EH (cell line): ENCODE results near the gene GRP.
A peak's percentile ranks its signal among the peaks of the same experiment; 100 is the strongest.

Source experiments
- DNase-seq: peaks from one replicate; pipeline ENCODE4 v3.0.0-alpha.2; 2015; ENCODE audit warnings: low read depth

Gene GRP

DNA sequence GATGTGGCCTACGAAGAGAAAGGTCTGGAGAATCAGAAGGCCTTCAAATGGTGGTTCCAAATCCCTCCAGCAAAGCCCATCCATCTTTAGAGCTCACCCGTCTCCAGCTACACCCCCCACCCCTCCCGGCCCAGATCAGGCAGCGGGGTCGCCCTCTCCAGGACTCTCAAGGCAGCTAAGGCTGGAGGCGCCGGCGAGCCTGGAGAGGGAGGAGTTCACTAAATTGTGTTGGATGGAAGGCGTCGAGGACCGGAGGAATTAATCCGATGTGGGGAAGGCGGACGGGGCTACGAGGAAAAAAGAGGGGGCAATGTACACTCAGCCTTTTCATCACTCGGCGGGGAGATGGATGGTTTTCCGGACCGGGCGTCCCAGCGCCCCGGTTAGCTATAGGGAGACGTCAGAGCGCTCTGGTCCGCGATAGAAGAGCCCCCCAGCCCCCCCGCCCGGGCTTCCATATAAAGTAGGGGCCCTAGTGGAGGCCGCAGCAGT lies at the start of gene GRP:
GRP (plus strand) TSS at position 487 of the 492 bp plus-strand sequence. CDS start 108 bp downstream, outside the sequence.
- no peak for DNase-seq

DNA sequence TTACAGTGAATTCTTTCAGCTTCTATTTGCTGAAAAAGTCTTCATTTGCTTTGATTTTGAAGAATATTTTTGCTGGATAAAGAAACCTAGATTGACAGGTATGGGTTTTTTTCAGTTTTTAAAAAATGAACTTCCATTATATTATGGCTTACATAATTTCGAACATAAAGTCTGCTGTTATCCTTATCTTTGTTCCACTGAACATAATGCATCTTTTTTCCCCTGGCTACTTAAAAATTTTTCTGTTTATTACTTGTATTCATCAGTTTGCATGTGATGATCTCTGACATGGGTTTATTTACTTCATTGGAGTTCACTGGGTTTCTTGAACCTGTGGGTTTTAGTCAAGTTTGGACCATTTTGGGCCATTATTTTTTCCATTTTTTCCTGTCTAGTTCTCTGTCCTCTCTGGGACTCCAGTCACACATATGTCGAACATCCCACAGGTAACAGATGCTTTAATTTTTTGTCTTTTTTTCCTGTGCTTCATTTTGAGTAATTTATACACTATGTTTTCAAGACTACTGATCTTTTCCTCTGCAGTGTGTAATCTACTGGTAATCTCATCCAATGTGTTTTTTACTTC lies 47.2 kb upstream of the GRP start:
- no peak for DNase-seq

DNA sequence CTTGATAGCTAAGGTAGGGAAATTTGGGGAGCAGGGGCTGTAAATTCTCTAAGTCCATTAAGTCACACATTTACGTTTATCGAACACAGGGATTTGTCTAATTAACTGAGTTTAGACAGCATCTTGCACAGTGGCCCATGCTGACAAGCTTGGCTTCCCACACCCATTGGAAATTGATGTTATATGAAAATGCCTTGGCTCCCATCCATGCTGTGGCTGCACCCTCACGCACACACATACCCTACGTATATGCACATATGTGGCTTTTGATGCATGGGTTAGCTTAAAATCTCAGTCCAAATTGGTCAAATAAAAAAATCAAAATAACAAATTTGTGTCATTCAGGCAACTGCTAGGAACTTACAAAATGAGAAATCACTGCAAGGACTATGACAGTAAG lies 42.5 kb upstream of the GRP start:
- DNase-seq = no peak

DNA sequence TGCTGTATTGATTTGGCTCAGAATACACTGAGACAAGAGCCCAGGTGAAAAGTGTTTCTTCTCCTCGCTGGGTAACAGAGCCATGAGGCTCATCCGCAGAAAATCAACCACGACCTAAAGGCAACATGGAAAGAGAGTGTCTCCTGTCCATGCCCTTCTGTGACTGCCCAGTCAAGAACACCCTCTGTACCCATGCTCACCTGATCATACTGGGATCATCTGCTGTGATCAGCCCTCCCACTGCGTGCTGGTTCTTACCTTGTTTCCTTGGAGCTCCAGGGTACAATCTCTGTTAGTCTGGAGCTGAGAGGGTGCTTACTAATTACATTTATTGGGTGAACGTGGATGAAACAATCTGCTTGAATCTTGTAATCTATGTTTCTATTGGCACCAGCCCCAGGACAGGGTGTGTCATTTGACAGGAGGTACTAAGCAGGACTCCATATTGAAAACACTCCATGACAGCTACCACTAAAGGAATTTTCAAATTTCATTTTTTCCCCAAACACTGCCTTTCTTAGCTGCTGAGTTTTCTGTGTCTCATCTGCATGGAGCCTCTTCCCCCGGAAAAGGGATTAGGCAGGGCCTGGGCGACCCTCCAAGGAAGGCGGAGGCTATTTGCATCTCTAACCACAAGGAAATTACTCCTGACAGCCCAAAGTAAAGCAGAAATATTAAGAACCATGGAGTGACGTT lies 39.7 kb upstream of the GRP start:
- DNase-seq = peak; percentile 82

DNA sequence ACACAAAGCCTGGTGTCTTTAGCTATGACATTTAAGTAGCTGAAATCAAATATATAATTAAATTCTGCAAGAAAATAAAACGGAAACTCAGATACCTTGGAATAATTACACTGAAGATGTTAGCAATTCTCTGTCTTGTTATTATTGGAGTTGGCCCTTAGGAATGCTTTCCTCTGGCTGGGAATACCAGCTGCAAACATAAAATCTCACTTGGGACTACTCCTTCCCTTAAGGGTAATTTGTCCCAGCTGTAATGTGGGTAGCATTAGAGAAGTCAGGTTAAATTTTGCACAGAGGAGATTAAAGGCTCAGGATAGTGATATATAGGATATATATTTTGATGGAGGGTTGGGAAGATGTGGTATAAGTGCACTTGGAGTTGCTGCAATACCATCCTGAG lies 37.3 kb upstream of the GRP start:
- peak; percentile 15 for DNase-seq

DNA sequence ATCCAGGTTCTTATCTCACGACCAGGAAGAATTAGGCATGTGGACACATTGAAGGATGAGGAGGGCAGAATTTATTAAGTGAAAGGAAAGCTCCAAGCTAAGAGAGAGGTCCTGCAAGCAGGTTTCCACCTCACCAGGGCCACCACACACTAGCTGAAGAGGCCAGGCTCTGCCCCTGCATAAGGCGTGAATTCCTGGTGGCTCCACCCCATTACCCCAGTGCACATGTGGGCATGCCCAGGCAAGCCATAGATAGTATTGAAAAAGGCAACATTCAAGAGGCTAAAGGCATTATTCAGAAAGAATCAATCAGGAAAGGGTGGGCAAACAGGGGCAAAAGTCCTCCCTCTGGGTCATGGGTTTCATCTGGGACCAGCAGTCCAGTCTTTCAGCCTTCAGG lies 30.9 kb upstream of the GRP start:
- no peak for DNase-seq

DNA sequence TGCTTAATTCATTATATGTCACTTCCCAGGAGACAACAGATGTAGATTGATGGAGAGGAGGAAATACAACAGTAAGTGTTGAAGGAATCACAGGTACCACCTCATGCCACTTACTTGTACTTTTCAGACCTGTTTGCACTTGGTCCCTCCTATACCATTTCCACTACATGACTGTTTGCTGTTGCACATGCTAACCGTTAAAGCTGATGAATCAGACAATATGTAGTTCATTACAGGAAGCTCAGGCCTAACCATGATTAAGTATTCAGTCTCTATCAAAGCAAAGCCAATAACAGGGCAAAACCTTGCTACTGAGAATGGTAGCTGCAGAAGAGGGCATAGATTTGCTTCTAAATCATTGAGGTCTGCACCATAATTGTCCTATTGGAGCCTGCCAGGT lies 30.2 kb upstream of the GRP start:
- DNase-seq = peak; percentile 13

DNA sequence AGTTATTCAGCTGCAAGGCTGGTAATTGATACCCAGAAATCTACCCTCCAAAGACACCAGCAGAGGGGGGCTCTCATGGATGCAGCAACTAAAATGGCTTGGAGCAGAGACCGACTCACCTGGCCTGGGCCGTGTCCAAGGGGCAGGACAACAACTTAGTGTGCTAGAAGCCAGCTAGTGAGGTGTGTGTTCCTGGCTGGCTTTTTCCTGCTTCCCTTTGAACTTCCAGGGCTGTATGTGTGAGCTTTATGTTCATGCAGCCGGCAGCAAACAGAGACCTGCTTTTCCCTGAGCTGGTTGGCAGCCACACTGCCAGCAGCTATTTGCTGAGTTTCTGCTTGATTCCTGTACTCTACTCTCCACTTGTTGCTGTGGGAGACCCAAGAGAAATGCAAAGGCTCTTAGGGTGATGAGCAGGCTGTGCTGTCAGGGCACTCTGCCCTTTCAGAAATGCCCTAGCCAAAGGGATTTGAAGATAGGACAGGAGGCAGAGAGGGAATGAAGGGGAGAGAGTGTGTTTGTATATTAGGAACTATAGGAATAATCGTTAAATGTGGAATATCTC lies 23.7 kb upstream of the GRP start:
- DNase-seq = no peak

DNA sequence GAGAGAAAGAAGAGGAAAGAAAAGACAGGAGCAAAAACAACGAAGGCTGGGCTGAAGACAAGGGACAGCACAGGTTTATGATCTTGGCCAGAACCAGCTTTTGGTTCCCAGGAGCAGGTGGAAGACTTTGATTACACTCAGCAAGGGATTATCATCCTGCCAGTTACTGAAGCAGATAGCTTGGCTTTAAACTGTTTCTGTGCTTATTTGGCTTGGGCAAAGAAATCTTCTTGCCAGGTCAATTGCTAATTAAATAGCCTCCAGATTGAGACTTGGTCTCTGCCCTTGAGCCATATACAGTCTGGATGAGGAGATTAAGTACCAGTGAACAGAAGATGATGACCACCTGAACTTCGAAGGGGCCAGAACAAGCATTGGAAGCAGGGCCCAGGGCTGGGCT lies 22.3 kb upstream of the GRP start:
- no peak for DNase-seq

DNA sequence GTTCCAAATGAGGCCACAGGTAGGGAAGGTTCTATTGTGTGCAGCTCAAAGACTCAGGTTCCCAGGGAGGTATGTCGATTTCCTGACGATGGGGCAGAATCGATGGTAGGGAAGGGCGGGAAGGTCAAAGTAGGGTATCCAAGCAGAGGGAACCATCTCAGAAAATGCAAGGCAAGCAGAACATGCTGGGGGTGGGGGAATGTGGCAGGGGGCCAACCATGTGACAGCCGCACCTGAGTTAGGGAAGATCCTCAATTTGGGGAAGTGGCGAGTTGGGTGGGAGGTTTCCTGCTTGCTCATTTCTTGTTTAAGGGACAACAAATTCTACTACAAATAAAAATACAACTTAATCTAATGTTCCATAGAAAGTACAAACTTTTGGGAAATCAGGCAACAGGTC lies 21.7 kb upstream of the GRP start:
- DNase-seq = no peak

DNA sequence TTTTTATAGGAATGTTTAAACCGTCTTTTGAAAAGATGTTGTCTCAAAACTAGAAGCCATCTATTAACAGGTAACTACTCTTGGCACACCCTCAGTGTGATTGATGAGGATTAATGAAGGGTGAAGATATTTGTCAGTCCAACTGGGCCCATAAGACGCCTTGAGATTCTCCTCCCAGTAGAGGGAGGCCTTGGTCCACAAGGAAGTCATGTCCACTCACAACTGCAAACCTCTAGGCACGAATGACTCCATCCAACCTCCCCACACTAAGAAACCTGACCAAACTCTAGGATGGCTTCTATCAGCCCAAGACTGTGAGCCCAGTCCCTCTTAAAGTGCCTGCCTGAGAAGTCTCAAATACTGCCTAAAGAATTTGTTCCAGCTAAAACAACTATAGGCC lies 19.2 kb upstream of the GRP start:
- peak; percentile 47 for DNase-seq

DNA sequence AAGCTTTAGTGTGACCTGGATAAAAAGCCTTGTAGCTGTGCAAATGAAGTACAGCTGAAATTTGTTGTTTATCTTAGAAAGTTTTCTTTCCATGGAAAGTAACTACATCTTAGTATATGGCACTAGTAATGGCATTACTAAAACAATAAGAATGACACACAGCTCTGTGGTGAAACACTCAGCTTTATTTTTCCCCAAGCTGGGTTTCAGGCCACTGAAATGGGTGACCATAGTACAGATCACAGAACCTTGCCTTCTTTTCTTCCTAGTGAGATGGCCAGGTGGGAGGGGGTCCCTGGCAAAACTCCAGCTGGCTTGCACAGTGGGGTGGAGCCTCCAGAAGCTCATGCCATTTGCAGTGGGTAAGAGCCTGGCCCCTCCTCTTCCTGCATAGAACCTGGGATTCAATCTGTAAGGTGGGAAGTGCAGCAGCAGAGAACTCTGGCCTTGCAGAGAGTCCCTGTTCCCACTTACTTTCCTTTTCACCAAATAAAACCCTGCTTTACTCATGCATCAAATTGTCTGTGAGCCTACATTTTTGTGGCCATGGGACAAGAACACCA lies 17.6 kb upstream of the GRP start:
- DNase-seq = no peak

DNA sequence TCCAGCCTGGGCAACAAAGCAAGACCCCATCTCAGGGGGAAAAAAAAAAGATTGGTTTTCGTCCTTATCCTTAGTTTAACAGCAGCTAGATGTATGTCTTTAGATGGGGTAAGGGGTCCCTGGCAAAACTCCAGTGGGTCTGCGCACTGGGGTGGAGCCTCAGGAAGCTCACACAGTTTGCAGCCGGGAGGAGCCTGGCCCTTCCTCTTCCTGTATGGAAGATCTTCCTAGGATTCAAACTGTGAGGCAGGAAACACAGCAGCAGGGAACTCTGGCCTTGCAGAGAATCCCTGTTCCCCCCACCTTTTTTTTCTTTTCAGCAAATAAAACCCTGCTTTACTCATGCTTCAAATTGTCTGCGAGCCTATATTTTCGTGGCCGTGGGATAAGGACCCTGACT lies 12.5 kb upstream of the GRP start:
- DNase-seq = no peak

DNA sequence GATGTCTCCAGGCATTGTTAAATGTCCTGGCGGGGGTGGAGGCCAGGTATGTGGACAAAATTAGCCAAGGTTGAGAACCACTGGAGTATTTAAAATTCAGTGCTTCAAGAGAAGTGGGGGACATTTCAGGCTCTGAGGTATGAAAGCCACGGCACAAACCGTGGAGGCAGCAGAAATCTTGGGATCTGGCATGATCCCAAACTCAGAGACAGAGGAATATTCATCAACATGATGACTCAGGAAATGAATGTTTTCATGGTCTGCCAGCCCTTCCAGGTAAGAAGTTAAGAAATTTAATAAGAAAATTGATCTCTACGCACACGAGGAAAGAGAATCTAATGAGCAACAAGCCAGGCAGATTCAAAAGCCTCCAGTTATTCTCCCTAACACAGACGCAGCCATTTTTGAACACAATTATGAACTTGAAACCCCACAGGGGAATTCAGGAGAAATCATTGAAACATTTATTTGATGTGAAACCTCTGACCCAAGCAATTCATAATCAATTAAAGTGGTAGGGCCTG lies 11.3 kb upstream of the GRP start:
- no peak for DNase-seq

DNA sequence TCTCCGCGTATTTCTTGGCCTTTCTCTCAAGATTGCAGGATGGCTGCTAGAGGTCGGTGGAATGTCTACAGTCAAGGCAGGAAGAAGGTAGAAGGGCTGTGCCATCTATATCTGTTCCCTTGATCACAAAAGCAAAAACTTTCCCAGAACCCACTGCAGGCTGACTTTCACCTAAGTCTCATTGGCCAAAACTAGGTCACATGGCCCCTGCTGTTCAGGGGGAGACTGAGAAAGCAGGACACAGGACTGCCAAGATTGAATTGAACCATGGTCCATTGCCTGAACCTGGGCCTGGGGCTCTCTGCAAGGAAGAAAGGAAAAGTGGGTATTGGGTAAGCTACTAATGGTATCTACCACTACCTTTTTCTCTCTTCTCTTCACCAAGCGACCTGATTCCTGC lies 9.7 kb upstream of the GRP start:
- DNase-seq = no peak

DNA sequence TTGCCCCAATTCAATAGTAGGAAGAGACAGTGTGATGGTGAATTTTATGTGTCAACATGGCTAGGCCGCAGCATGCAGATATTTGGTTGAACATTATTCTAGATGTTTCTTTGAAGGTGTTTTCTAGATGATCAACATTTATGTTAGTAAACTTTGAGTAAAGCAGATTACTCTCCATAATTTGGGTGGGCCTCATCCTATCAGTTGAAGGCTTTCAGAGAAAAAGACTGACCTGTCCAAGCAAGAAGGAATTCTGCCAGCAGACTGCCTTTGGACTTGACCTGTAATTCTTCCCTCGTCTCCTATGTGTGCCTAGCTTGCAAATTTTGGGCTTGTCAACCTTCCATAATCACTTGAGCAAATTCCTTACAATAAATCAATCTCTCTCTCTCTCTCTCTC lies 8.3 kb upstream of the GRP start:
- no peak for DNase-seq

DNA sequence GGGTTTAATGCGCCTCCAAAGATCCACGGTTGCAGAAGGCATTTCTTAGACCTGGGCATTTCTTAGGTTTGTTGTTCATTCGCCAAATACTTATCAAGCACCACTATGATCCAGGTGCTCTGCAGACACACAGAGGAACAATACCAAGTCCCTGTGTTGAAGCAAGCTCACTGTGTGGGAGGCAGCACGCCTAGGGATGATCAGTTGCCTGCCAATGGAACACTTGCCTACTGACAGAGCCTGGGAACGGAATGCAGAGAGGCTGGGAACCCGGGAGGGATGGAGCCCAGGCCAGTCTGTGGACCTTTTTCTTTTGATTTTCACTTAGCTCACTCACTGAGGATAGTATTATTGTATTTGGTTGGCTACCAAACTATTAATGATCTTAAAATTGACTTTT lies 1.9 kb upstream of the GRP start:
- DNase-seq = no peak

DNA sequence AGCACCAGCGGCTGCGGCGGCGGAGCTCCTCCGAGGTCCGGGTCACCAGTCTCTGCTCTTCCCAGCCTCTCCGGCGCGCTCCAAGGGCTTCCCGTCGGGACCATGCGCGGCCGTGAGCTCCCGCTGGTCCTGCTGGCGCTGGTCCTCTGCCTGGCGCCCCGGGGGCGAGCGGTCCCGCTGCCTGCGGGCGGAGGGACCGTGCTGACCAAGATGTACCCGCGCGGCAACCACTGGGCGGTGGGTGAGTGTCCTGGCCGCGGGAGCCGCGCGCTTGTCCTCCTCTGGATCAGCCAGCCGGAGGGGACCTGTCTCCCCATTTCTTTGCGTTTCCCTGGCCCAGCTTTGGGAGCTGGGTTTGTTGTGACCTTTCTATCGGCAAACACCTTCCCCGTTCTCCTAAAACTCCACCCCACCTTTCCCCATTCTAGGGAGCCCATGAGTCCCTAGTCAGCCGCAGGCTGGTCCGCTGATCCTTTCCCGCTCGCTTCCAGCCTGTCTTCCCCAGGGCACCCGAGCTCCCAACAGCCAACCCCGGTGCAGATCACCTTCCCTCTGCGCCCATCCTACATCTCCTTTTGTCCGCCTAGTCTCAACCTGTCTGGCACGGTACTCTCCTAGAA lies 316 bp downstream of the GRP start:
- DNase-seq = no peak

DNA sequence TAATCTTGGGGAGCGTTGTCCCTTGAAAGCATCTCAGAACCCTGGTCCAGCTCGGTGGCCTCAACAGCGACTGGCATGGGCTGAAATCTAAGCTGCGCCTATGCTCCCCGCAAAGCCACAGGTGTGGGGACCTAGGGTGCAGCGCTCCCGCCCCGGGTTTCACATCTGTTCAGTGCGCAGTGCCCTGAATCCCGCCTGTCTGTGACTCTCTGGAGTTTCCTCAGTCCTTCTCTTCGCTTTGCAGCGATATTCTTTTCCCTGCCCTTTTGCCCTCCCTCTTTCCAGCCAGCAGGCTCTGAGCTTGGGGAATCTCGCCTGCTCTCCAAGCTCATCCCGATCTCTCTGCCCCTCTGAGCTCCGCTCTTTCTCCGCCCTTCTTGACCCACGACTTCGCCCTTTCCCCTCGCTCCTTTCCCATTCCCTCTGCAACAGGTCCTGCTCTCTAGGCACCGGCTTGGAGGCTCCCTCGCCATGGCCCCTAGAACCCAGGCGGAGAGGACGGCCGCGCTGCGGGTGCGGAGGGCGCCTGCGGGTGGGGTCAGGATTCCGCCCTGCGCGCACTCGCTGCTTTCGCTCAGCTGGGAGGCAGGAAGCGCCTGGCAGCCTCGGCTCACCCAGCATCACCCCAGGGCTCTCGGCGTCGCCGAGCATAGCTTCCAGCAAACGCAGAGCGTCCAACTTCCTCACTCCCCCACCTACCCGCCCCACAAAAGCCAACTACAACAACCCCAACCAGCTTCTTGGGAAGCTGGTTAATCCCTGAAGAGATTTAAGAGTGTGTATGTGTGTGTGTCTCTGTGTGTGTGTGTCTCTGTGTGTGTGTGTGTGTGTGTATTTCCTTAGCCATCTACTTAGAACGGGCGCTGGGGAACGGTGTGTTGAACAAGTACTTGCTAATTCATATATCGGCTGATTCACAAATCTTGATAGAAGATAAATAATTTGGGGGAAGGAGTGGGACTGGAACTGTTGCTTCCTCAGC lies 1.1 kb downstream of the GRP start:
- DNase-seq = peak; percentile 25

DNA sequence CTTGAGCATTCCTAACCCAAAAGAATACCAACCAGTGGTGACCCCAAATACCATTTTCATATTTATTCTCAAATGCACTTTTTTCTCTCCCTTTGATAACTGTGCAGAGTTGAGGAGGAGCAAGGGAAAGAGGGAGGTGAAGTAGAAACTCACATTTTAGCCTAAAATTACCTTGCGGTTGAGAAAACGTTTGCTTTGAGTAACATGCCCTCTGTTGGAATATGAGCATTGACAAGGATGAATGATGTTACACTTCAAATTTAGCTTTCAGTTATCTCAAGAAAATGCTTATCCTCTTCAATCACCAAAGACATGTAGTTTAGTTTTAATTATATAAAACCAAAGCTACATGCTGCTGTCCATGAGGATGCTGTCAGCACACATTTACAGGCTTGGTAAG lies 2.4 kb downstream of the GRP start:
- no peak for DNase-seq

DNA sequence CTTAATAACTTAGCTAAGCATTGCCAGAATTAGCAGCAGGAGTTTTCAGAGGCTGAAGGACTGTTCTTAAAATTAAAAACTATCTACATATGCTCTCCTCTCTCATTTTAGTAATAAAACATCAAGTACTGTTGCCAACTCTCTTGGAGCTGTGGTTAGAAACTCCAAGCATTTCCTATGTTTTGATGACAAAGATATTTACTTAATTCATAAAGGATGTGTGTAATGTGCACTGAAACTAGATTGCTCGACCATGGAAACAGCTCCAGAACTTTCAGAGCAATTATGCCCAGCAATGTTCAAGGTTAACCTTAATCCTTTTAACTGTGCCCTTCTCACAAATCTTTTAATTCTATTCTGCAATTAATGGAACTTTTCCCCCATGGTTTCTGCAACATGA lies 8.4 kb downstream of the GRP start:
- peak; percentile 81 for DNase-seq
